GM12878 (cell line): ENCODE measurements around the gene UGT2A3.

Experiments
- ATF3 ChIP-seq: IDR thresholded peaks from 2 replicates; pipeline ENCODE4 v1.6.1; 2011; ENCODE audit warnings: low read depth, mild to moderate bottlenecking, low read length, moderate library complexity, borderline replicate concordance; ENCODE audit errors: extremely low read depth
- CHD1 ChIP-seq: IDR thresholded peaks from 2 replicates; pipeline ENCODE4 v1.6.1; 2012; ENCODE audit warnings: low read depth, low read length, improper control_type of control experiment
- CTCF ChIP-seq, 3 experiments: IDR thresholded peaks in 2 of 3; conservative IDR thresholded peaks in 1 of 3; 2 replicates each; pipeline ENCODE4 v1.5.1; 2011; ENCODE audit warnings: low read depth in 3 of 3, low read length in 3 of 3, mild to moderate bottlenecking in 3 of 3, control low read depth in 2 of 3, moderate library complexity in 2 of 3, inconsistent platforms in 1 of 3, mixed read lengths in 1 of 3; ENCODE audit not compliant: control insufficient read depth in 2 of 3, insufficient read depth in 1 of 3; ENCODE audit errors: extremely low read depth in 1 of 3
- EGR1 ChIP-seq, 2 experiments: IDR thresholded peaks; 1 replicate in 1 of 2; 2 replicates in 1 of 2; pipeline ENCODE4 v1.6.1; 2011 to 2012; ENCODE audit warnings: low read depth in 2 of 2, low read length in 2 of 2, borderline replicate concordance in 1 of 2, mild to moderate bottlenecking in 1 of 2, moderate library complexity in 1 of 2
- EZH2 ChIP-seq: IDR thresholded peaks from 2 replicates; pipeline ENCODE4 v1.6.1; 2012; ENCODE audit warnings: low read depth, mild to moderate bottlenecking, control low read depth, inconsistent platforms, low read length, borderline replicate concordance; ENCODE audit not compliant: control insufficient read depth
- KDM1A ChIP-seq: fragments of 200-600 bp; sonication (generic); IDR thresholded peaks from 2 replicates; pipeline ENCODE4 v1.6.1; 2016; ENCODE audit warnings: borderline replicate concordance
- MXI1 ChIP-seq: fragments of 150-350 bp; IDR thresholded peaks from 2 replicates; pipeline ENCODE4 v1.6.1; 2011; ENCODE audit warnings: low read depth, mild to moderate bottlenecking, inconsistent platforms, low read length, improper control_type of control experiment
- NRF1 ChIP-seq: conservative IDR thresholded peaks from 2 replicates; pipeline ENCODE4 v1.6.1; 2011; ENCODE audit warnings: mild to moderate bottlenecking, low read depth, low read length, improper control_type of control experiment
- RFX5 ChIP-seq: IDR thresholded peaks from 2 replicates; pipeline ENCODE4 v1.6.1; 2011; ENCODE audit warnings: low read depth, low read length, improper control_type of control experiment
- TAF1 ChIP-seq: IDR thresholded peaks from 2 replicates; pipeline ENCODE4 v1.6.1; 2011; ENCODE audit warnings: mild to moderate bottlenecking, low read depth, low read length, borderline replicate concordance
- ZNF274 ChIP-seq: IDR thresholded peaks from one replicate; pipeline ENCODE4 v1.8.0; 2011; ENCODE audit not compliant: insufficient read length, insufficient read depth
- ZZZ3 ChIP-seq: IDR thresholded peaks from 2 replicates; pipeline ENCODE4 v1.6.1; 2011; ENCODE audit warnings: low read depth; ENCODE audit not compliant: control insufficient read depth, insufficient read length

- TF ChIP-seq CTCF (IDR thresholded peaks at IDR 0.05 in 2 of 3, conservative IDR thresholded peaks at IDR 0.05 in 1 of 3; ENCODE audit: control insufficient read depth in 2 of 3, extremely low read depth in 1 of 3, insufficient read depth in 1 of 3, low read depth in 3 of 3, low read length in 3 of 3) (no peak), ZNF274 (no peak), EZH2 (no peak), MXI1 (no peak), ATF3 (no peak), TAF1 (no peak), EGR1 (IDR thresholded peaks at IDR 0.05; ENCODE audit: borderline replicate concordance in 1 of 2, low read depth in 2 of 2, low read length in 2 of 2) (no peak), CHD1 (no peak), RFX5 (no peak), ZZZ3 (no peak), KDM1A (no peak), NRF1 (no peak)
Observed at GRCh38 chr4:68896749-68897148, 54.9 kb downstream of the UGT2A3 start.
